GM12873 (cell line): ENCODE measurements around the gene B3GNT3.

ENCODE experiments used
- CTCF ChIP-seq: IDR thresholded peaks from 2 replicates; pipeline ENCODE4 v1.5.1; 2012; ENCODE audit warnings: low read depth, mild to moderate bottlenecking, moderate library complexity, low read length, control low read depth; ENCODE audit not compliant: insufficient read depth; ENCODE audit errors: missing control alignments

B3GNT3 gene

GRCh38 chr19:17796013-17796837 lies 1.3 kb downstream of the B3GNT3 start:
- no peak for TF ChIP-seq CTCF

GRCh38 chr19:17796838-17797423 lies 2.0 kb downstream of the B3GNT3 start:
- no peak for TF ChIP-seq CTCF

- TF ChIP-seq CTCF: no peak
These were observed 2.7 kb downstream of the B3GNT3 start for GRCh38 chr19:17797424-17798201.

- no peak for TF ChIP-seq CTCF
These were observed 7.4 kb downstream of the B3GNT3 start for GRCh38 chr19:17802137-17802858.

- no peak for TF ChIP-seq CTCF
These were observed 8.4 kb downstream of the B3GNT3 start for GRCh38 chr19:17803264-17803896.

GRCh38 chr19:17805427-17805826 lies 10.5 kb downstream of the B3GNT3 start:
- no peak for TF ChIP-seq CTCF
